Mammary epithelial cell (primary cell): ENCODE results near the gene RETSAT.

Experiments
- CTCF ChIP-seq, 2 donors: IDR thresholded peaks in 1 of 2; conservative IDR thresholded peaks in 1 of 2; 2 replicates each; pipeline ENCODE4 v1.5.1; 2011 to 2012; ENCODE audit warnings: inconsistent platforms in 2 of 2, low read length in 2 of 2, mild to moderate bottlenecking in 2 of 2, control low read depth in 1 of 2, low read depth in 1 of 2; ENCODE audit not compliant: insufficient read depth in 1 of 2; ENCODE audit errors: extremely low read depth in 1 of 2
- EZH2 ChIP-seq: IDR thresholded peaks from 2 replicates; pipeline ENCODE4 v1.6.1; 2012; ENCODE audit warnings: low read length, inconsistent platforms, borderline replicate concordance

GRCh38 chr2:85325466-85325811 is 28.9 kb downstream of the RETSAT start:
- TF ChIP-seq CTCF (conservative IDR thresholded peaks at IDR 0.05 in 1 of 2, IDR thresholded peaks at IDR 0.05 in 1 of 2; ENCODE audit: extremely low read depth in 1 of 2, insufficient read depth in 1 of 2, low read depth in 1 of 2, low read length in 2 of 2) (no peak), EZH2 (no peak)
